ENCODE measurements around the gene CAT.
A peak's percentile ranks its signal among the peaks of the same experiment; 100 is the strongest.

Gene CAT

DNA sequence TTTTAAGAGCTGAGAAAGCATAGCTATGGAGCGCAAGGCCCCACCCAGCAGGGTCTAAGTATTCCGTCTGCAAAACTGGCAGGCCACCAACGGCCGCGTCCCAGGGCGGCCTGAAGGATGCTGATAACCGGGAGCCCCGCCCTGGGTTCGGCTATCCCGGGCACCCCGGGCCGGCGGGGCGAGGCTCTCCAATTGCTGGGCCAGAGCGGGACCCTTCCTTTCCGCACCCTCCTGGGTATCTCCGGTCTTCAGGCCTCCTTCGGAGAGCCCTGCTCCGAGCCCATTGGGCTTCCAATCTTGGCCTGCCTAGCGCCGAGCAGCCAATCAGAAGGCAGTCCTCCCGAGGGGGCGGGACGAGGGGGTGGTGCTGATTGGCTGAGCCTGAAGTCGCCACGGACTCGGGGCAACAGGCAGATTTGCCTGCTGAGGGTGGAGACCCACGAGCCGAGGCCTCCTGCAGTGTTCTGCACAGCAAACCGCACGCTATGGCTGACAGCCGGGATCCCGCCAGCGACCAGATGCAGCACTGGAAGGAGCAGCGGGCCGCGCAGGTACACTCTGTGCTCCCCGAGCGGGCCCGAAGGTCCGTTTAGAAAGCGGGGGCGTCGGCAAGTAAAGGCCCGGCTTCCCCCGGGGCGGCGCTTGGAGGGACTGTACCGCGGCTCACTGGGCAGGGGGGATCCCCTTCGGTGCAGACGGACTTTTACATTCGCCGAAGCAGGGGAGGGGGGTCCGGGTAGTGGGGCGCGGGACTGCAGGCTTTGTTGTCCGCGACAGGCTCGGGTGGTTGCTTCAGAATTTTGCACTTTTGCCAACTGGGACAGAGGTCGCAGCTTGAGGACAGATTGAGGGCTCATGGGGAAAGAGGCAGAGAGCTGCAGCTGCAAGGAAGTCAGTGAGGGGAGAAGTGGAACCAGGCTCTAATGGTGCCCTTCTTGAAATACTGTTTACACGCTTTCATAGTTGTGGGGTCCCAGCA lies at the start of gene CAT:
Gene CAT (plus strand): TSS at position 406 of the 979 bp plus-strand sequence. CDS start 80 bp downstream, at position 486.
- TF ChIP-seq, protein P1, sequence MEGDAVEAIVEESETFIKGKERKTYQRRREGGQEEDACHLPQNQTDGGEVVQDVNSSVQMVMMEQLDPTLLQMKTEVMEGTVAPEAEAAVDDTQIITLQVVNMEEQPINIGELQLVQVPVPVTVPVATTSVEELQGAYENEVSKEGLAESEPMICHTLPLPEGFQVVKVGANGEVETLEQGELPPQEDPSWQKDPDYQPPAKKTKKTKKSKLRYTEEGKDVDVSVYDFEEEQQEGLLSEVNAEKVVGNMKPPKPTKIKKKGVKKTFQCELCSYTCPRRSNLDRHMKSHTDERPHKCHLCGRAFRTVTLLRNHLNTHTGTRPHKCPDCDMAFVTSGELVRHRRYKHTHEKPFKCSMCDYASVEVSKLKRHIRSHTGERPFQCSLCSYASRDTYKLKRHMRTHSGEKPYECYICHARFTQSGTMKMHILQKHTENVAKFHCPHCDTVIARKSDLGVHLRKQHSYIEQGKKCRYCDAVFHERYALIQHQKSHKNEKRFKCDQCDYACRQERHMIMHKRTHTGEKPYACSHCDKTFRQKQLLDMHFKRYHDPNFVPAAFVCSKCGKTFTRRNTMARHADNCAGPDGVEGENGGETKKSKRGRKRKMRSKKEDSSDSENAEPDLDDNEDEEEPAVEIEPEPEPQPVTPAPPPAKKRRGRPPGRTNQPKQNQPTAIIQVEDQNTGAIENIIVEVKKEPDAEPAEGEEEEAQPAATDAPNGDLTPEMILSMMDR (conservative IDR thresholded peaks at IDR 0.05; ENCODE audit: low read length), result no peak
- no peak for TF ChIP-seq EZH2phosphoT487 (IDR thresholded peaks at IDR 0.05; ENCODE audit: borderline replicate concordance)
- H4K20me1 ChIP-seq (ENCODE audit: insufficient read depth, low read length, poor library complexity, severe bottlenecking), result peaks cover 35% of the 10 kb centered on the region
- peak within 1 kb of the TSS; percentile 79 for H3K4me3 ChIP-seq (ENCODE audit: low read length, poor library complexity, severe bottlenecking)
- H3K79me2 ChIP-seq (ENCODE audit: insufficient read depth, low read length), result peaks cover 54% of the 10 kb centered on the region
- H3K4me1 ChIP-seq (ENCODE audit: insufficient read depth, low read length, poor library complexity, severe bottlenecking), result peaks cover 44% of the 10 kb centered on the region
- H3K9me3 ChIP-seq (ENCODE audit: insufficient read depth, low read depth, low read length), result no peaks in the 10 kb centered on the region
- H3K9ac ChIP-seq (ENCODE audit: low read depth, low read length, poor library complexity, severe bottlenecking), result peak within 1 kb of the TSS; percentile 80
- peak within 1 kb of the TSS; percentile 81 for H3K4me2 ChIP-seq (ENCODE audit: low read depth, low read length, poor library complexity, severe bottlenecking)
- H2AFZ ChIP-seq (ENCODE audit: low read length), result peak within 1 kb of the TSS; percentile 78
- no peaks in the 10 kb centered on the region for H3K27me3 ChIP-seq (ENCODE audit: insufficient read depth, low read length, poor library complexity, severe bottlenecking)
- no peaks in the 10 kb centered on the region for H3K36me3 ChIP-seq (ENCODE audit: insufficient read depth, low read length)
- no peaks in the 10 kb centered on the region for H3K9me2 ChIP-seq (replicated peaks; ENCODE audit: low read depth, low read length)
- H3F3A ChIP-seq (ENCODE audit: low read depth), result no peaks in the 10 kb centered on the region

DNA sequence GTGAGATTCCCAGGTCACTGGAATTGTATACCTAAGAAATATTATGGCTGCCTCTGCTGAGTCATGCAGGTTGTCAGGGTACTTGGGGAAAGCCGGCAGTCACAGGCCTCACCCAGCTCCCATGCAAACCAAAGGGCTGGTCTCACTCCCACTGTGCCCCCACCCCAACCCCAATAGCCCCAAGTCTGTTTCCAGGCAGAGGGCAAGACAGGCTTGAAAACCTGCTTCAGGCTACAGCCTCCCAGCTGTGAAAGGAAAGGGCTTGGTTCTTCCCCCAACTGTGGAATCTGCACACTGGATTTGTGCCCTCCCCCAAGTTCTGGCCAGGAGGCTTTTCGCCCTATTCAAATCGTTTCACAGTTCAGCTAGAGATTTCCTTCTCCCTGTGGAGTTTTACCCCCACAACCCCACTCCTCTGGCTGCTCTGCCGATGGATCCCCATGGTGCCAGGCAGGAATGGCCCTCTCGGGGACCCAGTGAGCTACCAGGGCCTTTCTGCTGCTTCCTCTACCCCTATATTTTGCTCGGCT lies 43.9 kb upstream of the CAT start:
- no peak overlapping the region for H2AFZ ChIP-seq (ENCODE audit: low read length)
- no peak overlapping the region for H3K4me3 ChIP-seq (ENCODE audit: low read length, poor library complexity, severe bottlenecking)
- no peaks in the 10 kb centered on the region for H3F3A ChIP-seq (ENCODE audit: low read depth)
- H3K4me2 ChIP-seq (ENCODE audit: low read depth, low read length, poor library complexity, severe bottlenecking), result no peak overlapping the region
- H3K27me3 ChIP-seq (ENCODE audit: insufficient read depth, low read length, poor library complexity, severe bottlenecking), result no peaks in the 10 kb centered on the region
- no peaks in the 10 kb centered on the region for H3K79me2 ChIP-seq (ENCODE audit: insufficient read depth, low read length)
- H3K9ac ChIP-seq (ENCODE audit: low read depth, low read length, poor library complexity, severe bottlenecking), result no peak overlapping the region
- H3K9me2 ChIP-seq (replicated peaks; ENCODE audit: low read depth, low read length), result no peaks in the 10 kb centered on the region
- H4K20me1 ChIP-seq (ENCODE audit: insufficient read depth, low read length, poor library complexity, severe bottlenecking), result no peaks in the 10 kb centered on the region
- peaks cover 14% of the 10 kb centered on the region; the same call in 1 of the 2 replicates for H3K9me3 ChIP-seq (ENCODE audit: insufficient read depth, low read depth, low read length)
- no peaks in the 10 kb centered on the region for H3K4me1 ChIP-seq (ENCODE audit: insufficient read depth, low read length, poor library complexity, severe bottlenecking)
- no peak for TF ChIP-seq EZH2phosphoT487 (IDR thresholded peaks at IDR 0.05; ENCODE audit: borderline replicate concordance)
- TF ChIP-seq, protein P1 (conservative IDR thresholded peaks at IDR 0.05; ENCODE audit: low read length), result no peak
- no peaks in the 10 kb centered on the region for H3K36me3 ChIP-seq (ENCODE audit: insufficient read depth, low read length)

DNA sequence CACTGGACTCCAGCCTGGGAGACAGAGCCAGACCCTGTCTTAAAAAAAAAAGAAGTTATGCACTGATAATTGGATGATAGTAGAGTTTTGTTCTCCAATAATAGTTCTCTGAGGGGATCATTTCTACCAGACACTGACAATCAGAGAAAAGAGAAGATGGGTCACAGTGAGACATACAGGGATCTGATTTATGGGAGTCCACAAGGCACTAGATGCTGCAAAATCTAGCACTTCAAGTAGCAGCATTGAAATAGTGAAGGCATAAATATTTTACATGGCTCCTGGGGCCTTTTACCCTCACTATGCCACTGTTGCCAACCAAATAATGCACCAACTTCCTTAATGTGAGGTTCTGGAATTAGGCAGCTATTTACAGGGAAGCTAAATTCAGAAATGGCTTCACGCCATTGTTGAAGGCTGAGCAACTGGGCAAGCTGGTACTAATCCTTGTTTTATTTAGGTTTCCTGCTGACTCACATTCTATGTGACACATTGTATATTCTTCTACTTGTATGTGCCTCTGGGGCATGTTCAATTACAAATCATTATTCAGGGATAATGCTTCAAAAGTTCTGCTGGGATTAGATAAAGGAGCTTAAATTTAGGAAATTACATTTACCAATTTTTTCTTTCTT lies 42.7 kb upstream of the CAT start:
- Histone ChIP-seq H4K20me1 (ENCODE audit: insufficient read depth, low read length, poor library complexity, severe bottlenecking) (no peaks in the 10 kb centered on the region), H3K9ac (ENCODE audit: low read depth, low read length, poor library complexity, severe bottlenecking) (no peak overlapping the region), H3K9me2 (replicated peaks; ENCODE audit: low read depth, low read length) (no peaks in the 10 kb centered on the region), H3K4me1 (ENCODE audit: insufficient read depth, low read length, poor library complexity, severe bottlenecking) (no peaks in the 10 kb centered on the region), H3F3A (ENCODE audit: low read depth) (no peaks in the 10 kb centered on the region), H3K4me3 (ENCODE audit: low read length, poor library complexity, severe bottlenecking) (no peak overlapping the region), H3K4me2 (ENCODE audit: low read depth, low read length, poor library complexity, severe bottlenecking) (no peak overlapping the region), H3K36me3 (ENCODE audit: insufficient read depth, low read length) (no peaks in the 10 kb centered on the region), H3K79me2 (ENCODE audit: insufficient read depth, low read length) (no peaks in the 10 kb centered on the region), H3K27me3 (ENCODE audit: insufficient read depth, low read length, poor library complexity, severe bottlenecking) (no peaks in the 10 kb centered on the region), H2AFZ (ENCODE audit: low read length) (no peak overlapping the region), H3K9me3 (ENCODE audit: insufficient read depth, low read depth, low read length) (peaks cover 22% of the 10 kb centered on the region; the same call in 1 of the 2 replicates)
- TF ChIP-seq, protein P1 (conservative IDR thresholded peaks at IDR 0.05; ENCODE audit: low read length), result no peak
- TF ChIP-seq EZH2phosphoT487 (IDR thresholded peaks at IDR 0.05; ENCODE audit: borderline replicate concordance), result no peak
